Stimulated activated CD8-positive, alpha-beta memory T cell treated with anti-CD3 and anti-CD28 coated beads, Interleukin-4, amount 100 ng/mL, for 4 hours (primary cell): Measurements from ENCODE around the gene RELL2.

ENCODE experiments used
- DNase-seq, 2 donors: peaks; one replicate each; pipeline ENCODE4 v3.0.0-alpha.2; 2020; ENCODE audit warnings: low read depth in 2 of 2, low spot score in 1 of 2

RELL2 gene

DNA sequence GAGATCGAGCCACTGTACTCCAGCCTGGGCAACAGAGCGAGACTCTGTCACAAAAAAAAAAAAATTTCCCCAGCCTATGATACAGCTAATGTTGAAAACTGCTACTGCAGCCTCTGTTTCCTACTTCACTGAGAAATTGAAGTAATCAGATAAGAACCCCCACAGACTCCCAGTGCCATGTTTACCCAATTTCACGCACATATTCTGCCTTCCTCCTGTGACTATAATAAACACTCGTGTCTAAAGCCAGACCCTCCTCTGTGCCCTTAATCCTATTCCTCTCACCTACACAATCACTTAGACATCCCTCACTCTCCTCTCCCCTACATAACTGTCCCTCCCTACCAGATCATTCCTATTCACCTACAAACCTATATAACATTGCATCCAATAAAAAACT lies 38.9 kb downstream of the RELL2 start:
- DNase-seq, result no peak

DNA sequence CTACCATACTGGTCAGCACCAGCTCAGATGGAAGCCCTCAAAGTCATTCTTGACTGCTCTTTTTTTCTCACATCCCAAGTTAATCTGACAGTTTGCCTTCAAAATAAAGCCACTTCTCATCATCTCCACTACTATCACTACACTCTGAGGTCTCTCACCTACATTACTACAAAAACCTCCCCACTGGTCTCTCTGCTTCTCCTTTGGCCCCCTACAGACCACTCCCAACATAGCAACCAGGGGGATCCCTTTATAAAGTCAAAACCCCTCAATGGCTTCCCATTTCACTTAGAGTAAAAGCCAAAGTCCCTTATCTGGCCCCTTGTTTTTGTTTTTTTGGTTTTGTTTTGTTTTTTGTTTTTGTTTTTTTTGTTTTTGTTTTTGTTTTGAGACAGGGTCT lies 40.6 kb downstream of the RELL2 start:
- no peak for DNase-seq

DNA sequence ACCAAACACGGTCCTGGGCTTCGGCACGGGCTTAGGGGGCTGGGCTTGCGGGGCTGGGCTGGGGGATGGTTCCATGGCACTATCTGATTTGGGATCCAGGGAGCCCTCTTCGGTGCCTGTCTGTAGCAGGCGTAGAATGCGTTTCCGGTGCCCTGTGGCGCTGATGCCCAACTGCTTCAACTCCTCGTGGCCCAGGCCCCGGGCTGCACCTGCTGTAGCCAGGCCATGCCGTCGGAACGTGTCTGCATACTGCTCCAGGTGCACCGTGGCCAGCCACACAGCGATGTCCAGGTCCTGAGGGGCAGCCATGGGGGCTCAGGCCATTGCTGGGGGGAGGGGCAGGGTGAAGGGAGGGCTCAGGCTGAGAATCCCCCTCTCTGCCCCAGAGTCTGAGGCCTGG lies 43.4 kb downstream of the RELL2 start:
- DNase-seq, result no peak

DNA sequence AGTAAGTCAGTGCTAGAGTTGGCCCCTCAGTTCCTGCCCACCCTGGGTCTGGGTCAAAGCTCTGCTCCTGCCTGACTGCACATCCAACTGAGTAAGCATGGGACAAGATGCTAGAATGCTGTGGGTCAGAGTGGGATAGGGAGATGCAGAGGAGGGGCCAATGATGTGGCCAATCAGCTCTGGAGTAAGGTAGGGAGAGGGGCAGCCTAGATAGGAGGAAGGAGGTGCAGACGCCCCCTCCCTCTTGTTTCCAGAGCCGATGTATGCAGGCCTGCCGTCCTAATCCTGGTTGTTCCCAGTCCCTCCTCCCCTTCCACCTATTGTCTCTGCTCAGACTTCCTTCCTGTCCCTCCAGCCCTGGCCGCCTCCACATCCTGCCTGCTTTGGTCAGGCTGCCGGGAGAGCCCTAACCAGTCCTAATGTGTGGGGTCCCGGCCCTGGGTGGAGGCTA lies 44.0 kb downstream of the RELL2 start:
- DNase-seq, result no peak

DNA sequence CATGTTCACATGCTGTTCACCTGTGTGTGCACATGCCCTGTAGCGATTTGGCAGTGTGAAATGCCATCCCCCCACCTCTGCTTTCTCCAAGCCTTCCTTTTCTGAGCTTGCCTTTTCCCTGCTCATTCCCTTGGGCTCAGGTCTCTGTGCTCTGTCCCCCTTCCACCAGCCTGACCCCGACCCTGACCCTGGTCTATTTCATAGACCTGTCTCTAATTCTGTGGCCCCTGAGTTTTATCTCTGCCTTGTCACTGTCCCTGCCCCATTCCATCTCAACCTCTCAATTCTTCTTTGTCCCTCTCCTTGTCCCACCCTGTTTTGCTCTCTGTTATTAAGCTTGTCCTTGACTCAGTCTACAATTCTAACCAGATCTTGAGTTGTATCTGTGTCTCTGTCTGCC lies 44.5 kb downstream of the RELL2 start:
- no peak for DNase-seq

DNA sequence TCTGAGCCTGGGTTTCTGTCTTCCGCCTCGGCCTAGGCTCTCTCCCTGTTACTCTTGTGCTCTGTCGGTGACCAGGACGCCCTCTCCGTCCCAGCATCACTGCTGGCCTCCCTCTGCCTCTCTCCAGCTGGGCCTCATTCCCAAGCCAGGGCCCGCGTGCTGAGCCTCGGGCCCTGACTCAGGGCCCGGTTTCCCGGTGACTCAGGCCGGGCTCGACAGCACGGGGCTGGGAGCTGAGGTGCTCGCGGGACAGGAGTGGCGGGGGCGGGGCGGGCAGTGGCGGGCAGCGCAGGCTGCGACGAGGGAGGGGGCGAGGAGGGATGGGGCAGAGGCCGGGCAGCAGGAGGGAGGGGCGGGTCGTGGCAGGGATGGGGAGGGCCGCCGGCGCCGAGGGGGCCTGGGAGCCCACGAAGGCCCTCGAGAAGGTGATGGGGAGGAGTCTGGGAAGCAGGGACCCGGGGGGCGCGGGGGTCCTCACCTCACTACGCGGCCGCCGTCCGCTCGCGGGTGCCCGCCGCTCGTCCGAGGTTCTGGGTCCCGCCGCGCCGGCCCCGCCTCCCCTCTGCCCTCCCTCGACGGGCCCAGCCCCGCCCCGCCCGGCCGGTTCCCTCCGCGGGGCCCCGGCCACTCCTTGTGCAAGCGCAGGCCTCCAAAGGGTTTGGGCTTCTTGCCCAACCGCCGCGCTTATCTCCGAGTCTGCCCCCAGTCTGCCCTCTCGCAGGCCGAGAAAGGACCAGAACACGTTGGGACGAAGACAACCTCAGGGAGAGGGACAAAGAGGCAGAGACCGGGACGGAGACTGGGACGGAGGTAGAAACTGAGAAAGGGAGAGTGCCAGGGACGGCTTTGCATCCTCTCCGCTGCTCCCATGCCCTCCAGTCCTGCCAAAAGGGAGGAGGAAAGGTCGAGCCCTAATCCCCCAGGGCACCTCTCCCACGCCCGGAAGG lies 45.2 kb downstream of the RELL2 start, which contains the start of gene ARAP3:
ARAP3 (minus strand) TSS at position 536 of the 947 bp plus-strand sequence. CDS start 1,744 bp downstream, outside the sequence.
- DNase-seq, result no peak

DNA sequence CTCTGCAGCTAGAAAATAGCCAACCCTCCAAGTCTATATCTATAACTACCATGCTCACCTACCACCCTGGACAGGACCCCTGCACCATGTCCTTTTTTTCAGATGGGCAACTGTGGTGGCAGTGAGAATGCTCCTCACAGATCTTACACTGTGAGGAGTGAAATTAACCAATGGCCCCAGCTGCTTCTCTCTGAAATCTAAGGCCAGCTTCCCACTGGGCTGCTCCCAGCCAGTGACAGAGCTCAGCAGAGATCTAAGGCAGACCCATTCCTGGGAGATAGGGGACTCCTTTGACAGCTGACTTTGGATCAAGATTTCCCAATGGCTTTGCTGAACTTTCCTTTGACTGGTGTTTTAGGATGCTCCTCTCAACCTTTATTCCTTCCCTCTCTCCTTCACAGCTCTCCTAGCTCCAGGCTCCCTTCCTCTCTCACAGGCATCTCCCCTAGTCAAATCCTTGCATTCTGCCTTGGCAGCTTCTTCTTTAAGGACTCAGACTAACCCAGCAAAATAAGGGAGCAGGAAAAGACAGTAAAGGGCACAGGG lies 46.9 kb downstream of the RELL2 start:
- no peak for DNase-seq

DNA sequence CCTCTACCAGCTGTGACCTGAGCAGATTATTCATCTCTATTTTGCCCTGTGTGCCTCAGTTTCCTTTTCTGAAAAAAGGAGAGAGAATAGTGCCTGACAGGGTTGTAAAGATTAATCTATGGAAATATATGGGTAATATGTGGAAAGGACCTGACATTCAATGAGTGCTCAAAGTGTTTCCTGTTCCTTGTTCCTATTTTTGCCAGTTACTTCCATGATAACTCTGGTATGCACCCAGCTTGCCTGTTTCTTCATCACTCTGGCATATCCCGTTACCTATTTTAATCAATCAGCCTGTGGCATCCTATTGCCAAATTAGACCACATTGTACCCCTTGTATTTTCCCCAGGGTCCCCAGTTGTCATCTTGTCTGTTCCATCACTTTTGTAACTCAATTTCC lies 48.8 kb downstream of the RELL2 start:
- no peak for DNase-seq

DNA sequence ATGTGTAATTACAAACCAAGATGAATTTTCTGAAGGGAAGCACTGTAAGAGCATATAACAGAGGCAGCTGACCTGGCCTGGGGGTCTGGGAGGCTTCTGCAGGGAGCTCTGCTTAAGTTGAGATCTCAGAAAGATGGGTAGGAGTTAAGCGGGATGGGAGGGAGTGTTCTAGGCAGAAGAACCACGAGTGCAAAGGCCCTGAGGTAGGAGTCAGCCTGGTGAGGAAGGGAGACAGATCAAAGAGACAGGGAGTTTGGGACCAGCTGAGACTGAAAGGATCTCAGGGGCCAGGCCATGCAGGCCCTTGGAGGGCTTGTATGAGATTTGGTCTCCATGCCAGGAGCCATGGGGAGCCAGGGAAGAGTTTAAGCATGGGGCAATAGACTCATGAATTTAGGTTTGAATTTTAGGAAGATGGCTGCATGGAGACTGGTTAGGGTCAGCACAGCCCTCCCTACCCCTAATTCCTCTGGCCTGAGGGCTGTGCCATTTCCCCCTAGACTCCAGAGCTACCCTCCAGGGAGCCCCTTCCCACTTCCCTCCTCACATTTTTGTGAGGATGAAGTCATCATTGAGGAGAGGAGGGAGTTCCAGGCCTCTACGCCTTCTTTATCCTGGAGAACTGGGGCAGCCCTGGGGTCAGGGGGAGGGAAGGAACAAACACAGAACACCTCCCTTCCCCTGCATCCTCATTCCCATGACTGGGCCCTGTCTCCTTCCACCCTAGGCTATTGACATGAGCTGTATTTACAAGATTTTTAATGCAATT lies 50.0 kb downstream of the RELL2 start:
- no peak for DNase-seq
